Stimulated activated CD8-positive, alpha-beta memory T cell treated with anti-CD3 and anti-CD28 coated beads, Interleukin-7, amount 100 ng/mL, for 48 hours (primary cell): ENCODE data around the gene NUP62CL.
"Not testable (repeated sequence)": the region's sequence is repeated elsewhere in the genome, so short reads cannot be mapped to it uniquely, and the experiment has no call there.

ENCODE experiments used
- DNase-seq, 2 donors: peaks; one replicate each; pipeline ENCODE4 v3.0.0-alpha.2; 2020; ENCODE audit warnings: low read depth in 1 of 2; ENCODE audit errors: extremely low read depth in 1 of 2

NUP62CL gene

GRCh38 chrX:107205770-107206696 is at the start of gene NUP62CL, which contains the start of gene DNAAF6:
Gene NUP62CL (minus strand): TSS chrX:107206433. CDS start chrX:107175146, 31,287 bp downstream.
Gene DNAAF6 (plus strand): TSS chrX:107206611. CDS start chrX:107212876, 6,265 bp downstream.
- DNase-seq, result peak; percentile 15 to 53

GRCh38 chrX:107228486-107228819 is 22.2 kb upstream of the NUP62CL start:
- no peak for DNase-seq

GRCh38 chrX:107227780-107228485 is 21.7 kb upstream of the NUP62CL start:
- no peak for DNase-seq

- no peak for DNase-seq
Measured at GRCh38 chrX:107226757-107227156, 20.5 kb upstream of the NUP62CL start.

GRCh38 chrX:107213477-107213876 is 7.2 kb upstream of the NUP62CL start:
- DNase-seq, result no peak

GRCh38 chrX:107207943-107208342 is 1.7 kb upstream of the NUP62CL start:
- DNase-seq, result no peak

GRCh38 chrX:107207089-107207488 is 856 bp upstream of the NUP62CL start:
- DNase-seq, result no peak

GRCh38 chrX:107206697-107207065 is 448 bp upstream of the NUP62CL start:
- no peak for DNase-seq

- no peak for DNase-seq
Measured at GRCh38 chrX:107204068-107204605, 2.1 kb downstream of the NUP62CL start.

GRCh38 chrX:107199491-107199890 is 6.7 kb downstream of the NUP62CL start:
- DNase-seq, result no peak

- not testable (repeated sequence) for DNase-seq
Measured at GRCh38 chrX:107198074-107198473, 8.2 kb downstream of the NUP62CL start.

- DNase-seq, result no peak
Measured at GRCh38 chrX:107197319-107197718, 8.9 kb downstream of the NUP62CL start.

- no peak for DNase-seq
Measured at GRCh38 chrX:107171369-107172102, 34.7 kb downstream of the NUP62CL start.

GRCh38 chrX:107168712-107169111 is 37.5 kb downstream of the NUP62CL start:
- DNase-seq, result no peak

GRCh38 chrX:107168257-107168656 is 38.0 kb downstream of the NUP62CL start:
- no peak for DNase-seq

GRCh38 chrX:107167163-107167921 is 38.9 kb downstream of the NUP62CL start:
- no peak for DNase-seq

GRCh38 chrX:107157618-107158017 is 48.6 kb downstream of the NUP62CL start:
- DNase-seq, result not testable (repeated sequence)

GRCh38 chrX:107155621-107156430 is 50.4 kb downstream of the NUP62CL start:
- DNase-seq, result not testable (repeated sequence)
